UCSD-AML1 (cell line): ENCODE results near the gene BCL7C.
A peak's percentile ranks its signal among the peaks of the same experiment; 100 is the strongest.

Experiments used
- DNase-seq: peaks from one replicate; lab custom pipeline; 2025; ENCODE audit not compliant: unreplicated experiment; lab: John Stamatoyannopoulos, UW

Gene BCL7C

GRCh38 chr16:30922960-30923535, 29.2 kb upstream of the BCL7C start:
- peak; percentile 99 for DNase-seq

GRCh38 chr16:30922420-30922959, 28.6 kb upstream of the BCL7C start:
- peak; percentile 99 for DNase-seq

- DNase-seq: peak; percentile 92
Measured at GRCh38 chr16:30921748-30922419, 28.0 kb upstream of the BCL7C start.

- DNase-seq: no peak
Measured at GRCh38 chr16:30921459-30921747, 27.5 kb upstream of the BCL7C start.

GRCh38 chr16:30920891-30921290, 27.0 kb upstream of the BCL7C start:
- DNase-seq: no peak

GRCh38 chr16:30918614-30919013, 24.7 kb upstream of the BCL7C start:
- DNase-seq: no peak

GRCh38 chr16:30914830-30915229, 21.0 kb upstream of the BCL7C start:
- no peak for DNase-seq

- DNase-seq: no peak
Measured at GRCh38 chr16:30912794-30913412, 19.0 kb upstream of the BCL7C start.

GRCh38 chr16:30910427-30911029, 16.7 kb upstream of the BCL7C start:
- no peak for DNase-seq

- no peak for DNase-seq
Measured at GRCh38 chr16:30907064-30907463, 13.2 kb upstream of the BCL7C start.

- DNase-seq: no peak
Measured at GRCh38 chr16:30904114-30904780, 10.4 kb upstream of the BCL7C start.

- DNase-seq: peak; percentile 81
Measured at GRCh38 chr16:30903596-30903995, 9.7 kb upstream of the BCL7C start.

GRCh38 chr16:30903002-30903401, 9.1 kb upstream of the BCL7C start:
- peak; percentile 60 for DNase-seq

- peak; percentile 78 for DNase-seq
Measured at GRCh38 chr16:30902029-30902972, 8.4 kb upstream of the BCL7C start.

- no peak for DNase-seq
Measured at GRCh38 chr16:30901201-30902028, 7.5 kb upstream of the BCL7C start.

- DNase-seq: no peak
Measured at GRCh38 chr16:30900588-30900987, 6.7 kb upstream of the BCL7C start.

- no peak for DNase-seq
Measured at GRCh38 chr16:30899794-30900193, 5.9 kb upstream of the BCL7C start.

GRCh38 chr16:30896889-30897733, 3.2 kb upstream of the BCL7C start:
- no peak for DNase-seq
